ENCODE measurements around the gene U2AF2.
A peak's percentile ranks its signal among the peaks of the same experiment; 100 is the strongest.

U2AF2 gene

DNA sequence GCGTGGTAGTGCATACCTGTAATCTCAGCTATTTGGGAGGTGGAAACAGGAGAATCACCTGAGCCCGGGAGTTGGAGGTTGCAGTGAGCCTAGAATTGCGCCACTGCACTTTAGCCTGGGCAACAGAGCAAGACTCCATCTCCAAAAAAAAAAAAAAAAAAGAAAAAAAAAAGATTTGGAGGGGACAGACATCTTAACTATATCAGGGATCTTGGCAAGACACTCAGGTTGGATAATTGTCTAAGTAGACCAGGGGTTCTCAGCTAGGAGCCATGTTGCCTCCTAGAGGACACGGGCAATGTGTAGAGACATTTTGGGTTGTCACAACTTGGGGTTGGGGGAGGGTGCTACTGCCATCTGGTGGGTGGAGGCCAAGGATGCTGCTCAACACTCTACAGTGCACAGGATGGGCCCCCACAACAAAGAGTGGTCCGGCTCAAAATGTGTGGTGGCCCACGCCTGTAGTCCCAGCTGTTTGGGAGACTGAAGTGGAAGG lies 15.9 kb upstream of the U2AF2 start:
- CTCF ChIA-PET, result interaction anchor here (0.5 to 2.6 kb wide), 10 partner anchors 9 to 957 kb away, joined by 3 to 12 read pairs (median 4); partner anchors contain the start of genes CCDC106, ISOC2, U2AF2 and ZNF784
- POLR2A ChIA-PET, result interaction anchor here (0.6 to 1.6 kb wide), 4 partner anchors 15 to 498 kb away, joined by 3 to 5 read pairs (median 3); partner anchors contain the start of genes U2AF2 and ZNF784
- Histone ChIP-seq H3K9me3 (ENCODE audit: control insufficient read depth, insufficient read depth, low read depth, low read length) (no peaks in the 10 kb centered on the region), H3K36me3 (ENCODE audit: control insufficient read depth in 2 of 2, insufficient read depth in 1 of 2, low read length in 2 of 2) (peaks cover 5 to 11% of the 10 kb centered on the region in 2 experiments; a peak in 2 of 3 replicates), H3K27ac (ENCODE audit: extremely low read depth, low read depth, low read length) (no peak overlapping the region), H3K4me1 (ENCODE audit: control insufficient read depth, insufficient read depth, low read length) (peaks cover 28% of the 10 kb centered on the region), H3K4me3 (ENCODE audit: low read depth, low read length) (no peak overlapping the region)
- TF ChIP-seq, protein P1, sequence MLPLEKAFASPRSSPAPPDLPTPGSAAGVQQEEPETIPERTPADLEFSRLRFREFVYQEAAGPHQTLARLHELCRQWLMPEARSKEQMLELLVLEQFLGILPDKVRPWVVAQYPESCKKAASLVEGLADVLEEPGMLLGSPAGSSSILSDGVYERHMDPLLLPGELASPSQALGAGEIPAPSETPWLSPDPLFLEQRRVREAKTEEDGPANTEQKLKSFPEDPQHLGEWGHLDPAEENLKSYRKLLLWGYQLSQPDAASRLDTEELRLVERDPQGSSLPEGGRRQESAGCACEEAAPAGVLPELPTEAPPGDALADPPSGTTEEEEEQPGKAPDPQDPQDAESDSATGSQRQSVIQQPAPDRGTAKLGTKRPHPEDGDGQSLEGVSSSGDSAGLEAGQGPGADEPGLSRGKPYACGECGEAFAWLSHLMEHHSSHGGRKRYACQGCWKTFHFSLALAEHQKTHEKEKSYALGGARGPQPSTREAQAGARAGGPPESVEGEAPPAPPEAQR (tag by site-specific recombination; IDR thresholded peaks at IDR 0.05), result no peak
- TF ChIP-seq SP2 (tag by site-specific recombination; IDR thresholded peaks at IDR 0.05), result no peak
- TF ChIP-seq ZNF548 (tag by site-specific recombination; IDR thresholded peaks at IDR 0.05), result no peak
- TF ChIP-seq, protein P2, sequence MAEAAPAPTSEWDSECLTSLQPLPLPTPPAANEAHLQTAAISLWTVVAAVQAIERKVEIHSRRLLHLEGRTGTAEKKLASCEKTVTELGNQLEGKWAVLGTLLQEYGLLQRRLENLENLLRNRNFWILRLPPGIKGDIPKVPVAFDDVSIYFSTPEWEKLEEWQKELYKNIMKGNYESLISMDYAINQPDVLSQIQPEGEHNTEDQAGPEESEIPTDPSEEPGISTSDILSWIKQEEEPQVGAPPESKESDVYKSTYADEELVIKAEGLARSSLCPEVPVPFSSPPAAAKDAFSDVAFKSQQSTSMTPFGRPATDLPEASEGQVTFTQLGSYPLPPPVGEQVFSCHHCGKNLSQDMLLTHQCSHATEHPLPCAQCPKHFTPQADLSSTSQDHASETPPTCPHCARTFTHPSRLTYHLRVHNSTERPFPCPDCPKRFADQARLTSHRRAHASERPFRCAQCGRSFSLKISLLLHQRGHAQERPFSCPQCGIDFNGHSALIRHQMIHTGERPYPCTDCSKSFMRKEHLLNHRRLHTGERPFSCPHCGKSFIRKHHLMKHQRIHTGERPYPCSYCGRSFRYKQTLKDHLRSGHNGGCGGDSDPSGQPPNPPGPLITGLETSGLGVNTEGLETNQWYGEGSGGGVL (tag by site-specific recombination; IDR thresholded peaks at IDR 0.05), result no peak
- no peak for TF ChIP-seq GLIS1 (tag by site-specific recombination; IDR thresholded peaks at IDR 0.05)
- TF ChIP-seq ZNF501 (tag by site-specific recombination; IDR thresholded peaks at IDR 0.05), result no peak
- TF ChIP-seq ZNF777 (tag by site-specific recombination; IDR thresholded peaks at IDR 0.05; ENCODE audit: borderline replicate concordance), result no peak
- no peak for TF ChIP-seq ZNF747 (tag by site-specific recombination; IDR thresholded peaks at IDR 0.05)
- no peak for TF ChIP-seq ZNF660 (tag by site-specific recombination; IDR thresholded peaks at IDR 0.05)
- TF ChIP-seq ZNF274 (IDR thresholded peaks at IDR 0.05; ENCODE audit: low read length), result no peak
- TF ChIP-seq ZNF274 (tag by site-specific recombination; IDR thresholded peaks at IDR 0.05; ENCODE audit: borderline replicate concordance), result no peak
- TF ChIP-seq GLIS2 (tag by site-specific recombination; IDR thresholded peaks at IDR 0.05), result no peak
- peak; percentile 73; the same call in 1 of the 2 replicates for TF ChIP-seq ZNF121 (tag by site-specific recombination; IDR thresholded peaks at IDR 0.05)
- TF ChIP-seq, protein P3, sequence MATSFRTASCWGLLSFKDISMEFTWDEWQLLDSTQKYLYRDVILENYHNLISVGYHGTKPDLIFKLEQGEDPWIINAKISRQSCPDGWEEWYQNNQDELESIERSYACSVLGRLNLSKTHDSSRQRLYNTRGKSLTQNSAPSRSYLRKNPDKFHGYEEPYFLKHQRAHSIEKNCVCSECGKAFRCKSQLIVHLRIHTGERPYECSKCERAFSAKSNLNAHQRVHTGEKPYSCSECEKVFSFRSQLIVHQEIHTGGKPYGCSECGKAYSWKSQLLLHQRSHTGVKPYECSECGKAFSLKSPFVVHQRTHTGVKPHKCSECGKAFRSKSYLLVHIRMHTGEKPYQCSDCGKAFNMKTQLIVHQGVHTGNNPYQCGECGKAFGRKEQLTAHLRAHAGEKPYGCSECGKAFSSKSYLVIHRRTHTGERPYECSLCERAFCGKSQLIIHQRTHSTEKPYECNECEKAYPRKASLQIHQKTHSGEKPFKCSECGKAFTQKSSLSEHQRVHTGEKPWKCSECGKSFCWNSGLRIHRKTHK (tag by site-specific recombination; IDR thresholded peaks at IDR 0.05), result no peak
- no peak for TF ChIP-seq ZNF514 (tag by site-specific recombination; IDR thresholded peaks at IDR 0.05)
- TF ChIP-seq SALL2 (tag by site-specific recombination; IDR thresholded peaks at IDR 0.05; ENCODE audit: borderline replicate concordance), result no peak
- TF ChIP-seq, protein P4, sequence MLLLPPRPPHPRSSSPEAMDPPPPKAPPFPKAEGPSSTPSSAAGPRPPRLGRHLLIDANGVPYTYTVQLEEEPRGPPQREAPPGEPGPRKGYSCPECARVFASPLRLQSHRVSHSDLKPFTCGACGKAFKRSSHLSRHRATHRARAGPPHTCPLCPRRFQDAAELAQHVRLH (tag by site-specific recombination; IDR thresholded peaks at IDR 0.05), result peak; percentile 76; the same call in 1 of the 2 replicates
- TF ChIP-seq ZNF76 (tag by site-specific recombination; IDR thresholded peaks at IDR 0.05; ENCODE audit: borderline replicate concordance, low read depth), result no peak
- no peak for TF ChIP-seq ZNF555 (tag by site-specific recombination; conservative IDR thresholded peaks at IDR 0.05)
- TF ChIP-seq ZNF48 (tag by site-specific recombination; IDR thresholded peaks at IDR 0.05), result no peak
- TF ChIP-seq ZNF146 (tag by site-specific recombination; IDR thresholded peaks at IDR 0.05), result no peak
- no peak for TF ChIP-seq ZNF791 (tag by site-specific recombination; IDR thresholded peaks at IDR 0.05)
- TF ChIP-seq, protein P5, sequence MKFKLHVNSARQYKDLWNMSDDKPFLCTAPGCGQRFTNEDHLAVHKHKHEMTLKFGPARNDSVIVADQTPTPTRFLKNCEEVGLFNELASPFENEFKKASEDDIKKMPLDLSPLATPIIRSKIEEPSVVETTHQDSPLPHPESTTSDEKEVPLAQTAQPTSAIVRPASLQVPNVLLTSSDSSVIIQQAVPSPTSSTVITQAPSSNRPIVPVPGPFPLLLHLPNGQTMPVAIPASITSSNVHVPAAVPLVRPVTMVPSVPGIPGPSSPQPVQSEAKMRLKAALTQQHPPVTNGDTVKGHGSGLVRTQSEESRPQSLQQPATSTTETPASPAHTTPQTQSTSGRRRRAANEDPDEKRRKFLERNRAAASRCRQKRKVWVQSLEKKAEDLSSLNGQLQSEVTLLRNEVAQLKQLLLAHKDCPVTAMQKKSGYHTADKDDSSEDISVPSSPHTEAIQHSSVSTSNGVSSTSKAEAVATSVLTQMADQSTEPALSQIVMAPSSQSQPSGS (tag by site-specific recombination; IDR thresholded peaks at IDR 0.05; ENCODE audit: low read depth), result no peak
- TF ChIP-seq, protein P6, sequence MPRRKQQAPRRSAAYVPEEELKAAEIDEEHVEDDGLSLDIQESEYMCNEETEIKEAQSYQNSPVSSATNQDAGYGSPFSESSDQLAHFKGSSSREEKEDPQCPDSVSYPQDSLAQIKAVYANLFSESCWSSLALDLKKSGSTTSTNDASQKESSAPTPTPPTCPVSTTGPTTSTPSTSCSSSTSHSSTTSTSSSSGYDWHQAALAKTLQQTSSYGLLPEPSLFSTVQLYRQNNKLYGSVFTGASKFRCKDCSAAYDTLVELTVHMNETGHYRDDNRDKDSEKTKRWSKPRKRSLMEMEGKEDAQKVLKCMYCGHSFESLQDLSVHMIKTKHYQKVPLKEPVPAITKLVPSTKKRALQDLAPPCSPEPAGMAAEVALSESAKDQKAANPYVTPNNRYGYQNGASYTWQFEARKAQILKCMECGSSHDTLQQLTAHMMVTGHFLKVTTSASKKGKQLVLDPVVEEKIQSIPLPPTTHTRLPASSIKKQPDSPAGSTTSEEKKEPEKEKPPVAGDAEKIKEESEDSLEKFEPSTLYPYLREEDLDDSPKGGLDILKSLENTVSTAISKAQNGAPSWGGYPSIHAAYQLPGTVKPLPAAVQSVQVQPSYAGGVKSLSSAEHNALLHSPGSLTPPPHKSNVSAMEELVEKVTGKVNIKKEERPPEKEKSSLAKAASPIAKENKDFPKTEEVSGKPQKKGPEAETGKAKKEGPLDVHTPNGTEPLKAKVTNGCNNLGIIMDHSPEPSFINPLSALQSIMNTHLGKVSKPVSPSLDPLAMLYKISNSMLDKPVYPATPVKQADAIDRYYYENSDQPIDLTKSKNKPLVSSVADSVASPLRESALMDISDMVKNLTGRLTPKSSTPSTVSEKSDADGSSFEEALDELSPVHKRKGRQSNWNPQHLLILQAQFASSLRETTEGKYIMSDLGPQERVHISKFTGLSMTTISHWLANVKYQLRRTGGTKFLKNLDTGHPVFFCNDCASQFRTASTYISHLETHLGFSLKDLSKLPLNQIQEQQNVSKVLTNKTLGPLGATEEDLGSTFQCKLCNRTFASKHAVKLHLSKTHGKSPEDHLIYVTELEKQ (tag by site-specific recombination; IDR thresholded peaks at IDR 0.05; ENCODE audit: borderline replicate concordance), result no peak
- TF ChIP-seq, protein P7, sequence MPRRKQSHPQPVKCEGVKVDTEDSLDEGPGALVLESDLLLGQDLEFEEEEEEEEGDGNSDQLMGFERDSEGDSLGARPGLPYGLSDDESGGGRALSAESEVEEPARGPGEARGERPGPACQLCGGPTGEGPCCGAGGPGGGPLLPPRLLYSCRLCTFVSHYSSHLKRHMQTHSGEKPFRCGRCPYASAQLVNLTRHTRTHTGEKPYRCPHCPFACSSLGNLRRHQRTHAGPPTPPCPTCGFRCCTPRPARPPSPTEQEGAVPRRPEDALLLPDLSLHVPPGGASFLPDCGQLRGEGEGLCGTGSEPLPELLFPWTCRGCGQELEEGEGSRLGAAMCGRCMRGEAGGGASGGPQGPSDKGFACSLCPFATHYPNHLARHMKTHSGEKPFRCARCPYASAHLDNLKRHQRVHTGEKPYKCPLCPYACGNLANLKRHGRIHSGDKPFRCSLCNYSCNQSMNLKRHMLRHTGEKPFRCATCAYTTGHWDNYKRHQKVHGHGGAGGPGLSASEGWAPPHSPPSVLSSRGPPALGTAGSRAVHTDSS (tag by site-specific recombination; IDR thresholded peaks at IDR 0.05), result no peak
- TF ChIP-seq ZFP69B (tag by site-specific recombination; IDR thresholded peaks at IDR 0.05), result peak; percentile 60; the same call in 1 of the 2 replicates
- TF ChIP-seq ZNF366 (tag by site-specific recombination; conservative IDR thresholded peaks at IDR 0.05), result no peak

Data from HEK293 (cell line).